Anterior cingulate cortex (tissue), 58 donors: ENCODE results near the gene AGK.
"Not testable (repeated sequence)": the region's sequence is repeated elsewhere in the genome, so short reads cannot be mapped to it uniquely, and the experiment has no call there.

Source experiments
- DNase-seq, 58 donors: peaks; one replicate each; lab custom pipeline; 2025; lab: John Stamatoyannopoulos, UW

AGK gene

GRCh38 chr7:141550386-141551093, 670 bp upstream of the AGK start:
- DNase-seq, result peak in 17 of 58 donors; percentile 2 to 55 (median 30)

- DNase-seq, result no peak
These were observed 572 bp downstream of the AGK start for GRCh38 chr7:141551782-141552181.

GRCh38 chr7:141557360-141557759, 6.2 kb downstream of the AGK start:
- DNase-seq, result no peak

GRCh38 chr7:141557831-141558531, 6.8 kb downstream of the AGK start:
- peak in 1 of 58 donors; percentile 4 for DNase-seq

- no peak for DNase-seq
These were observed 7.5 kb downstream of the AGK start for GRCh38 chr7:141558544-141559183.

- DNase-seq, result no peak
These were observed 8.8 kb downstream of the AGK start for GRCh38 chr7:141559961-141560360.

GRCh38 chr7:141562036-141562435, 10.8 kb downstream of the AGK start:
- DNase-seq, result peak in 1 of 58 donors; percentile 2

GRCh38 chr7:141562543-141562942, 11.3 kb downstream of the AGK start:
- DNase-seq, result no peak

GRCh38 chr7:141562972-141563371, 11.8 kb downstream of the AGK start:
- no peak for DNase-seq

GRCh38 chr7:141563956-141564623, 12.9 kb downstream of the AGK start:
- DNase-seq, result no peak

- DNase-seq, result no peak
These were observed 16.2 kb downstream of the AGK start for GRCh38 chr7:141567432-141567831.

- DNase-seq, result peak in 8 of 58 donors; percentile 1 to 18 (median 7)
These were observed 17.0 kb downstream of the AGK start for GRCh38 chr7:141568227-141568626.

GRCh38 chr7:141571059-141571458, 19.8 kb downstream of the AGK start:
- DNase-seq, result no peak

- no peak for DNase-seq
These were observed 21.0 kb downstream of the AGK start for GRCh38 chr7:141572175-141572574.

- DNase-seq, result no peak
These were observed 22.3 kb downstream of the AGK start for GRCh38 chr7:141573511-141573910.

- DNase-seq, result no peak
These were observed 24.0 kb downstream of the AGK start for GRCh38 chr7:141575164-141575563.

GRCh38 chr7:141575654-141576448, 24.6 kb downstream of the AGK start:
- no peak for DNase-seq

- no peak for DNase-seq
These were observed 26.0 kb downstream of the AGK start for GRCh38 chr7:141577043-141577839.

- DNase-seq, result not testable (repeated sequence)
These were observed 28.7 kb downstream of the AGK start for GRCh38 chr7:141579953-141580352.
